ENCODE results near the gene IPO13.

- TF ChIP-seq, protein P1, sequence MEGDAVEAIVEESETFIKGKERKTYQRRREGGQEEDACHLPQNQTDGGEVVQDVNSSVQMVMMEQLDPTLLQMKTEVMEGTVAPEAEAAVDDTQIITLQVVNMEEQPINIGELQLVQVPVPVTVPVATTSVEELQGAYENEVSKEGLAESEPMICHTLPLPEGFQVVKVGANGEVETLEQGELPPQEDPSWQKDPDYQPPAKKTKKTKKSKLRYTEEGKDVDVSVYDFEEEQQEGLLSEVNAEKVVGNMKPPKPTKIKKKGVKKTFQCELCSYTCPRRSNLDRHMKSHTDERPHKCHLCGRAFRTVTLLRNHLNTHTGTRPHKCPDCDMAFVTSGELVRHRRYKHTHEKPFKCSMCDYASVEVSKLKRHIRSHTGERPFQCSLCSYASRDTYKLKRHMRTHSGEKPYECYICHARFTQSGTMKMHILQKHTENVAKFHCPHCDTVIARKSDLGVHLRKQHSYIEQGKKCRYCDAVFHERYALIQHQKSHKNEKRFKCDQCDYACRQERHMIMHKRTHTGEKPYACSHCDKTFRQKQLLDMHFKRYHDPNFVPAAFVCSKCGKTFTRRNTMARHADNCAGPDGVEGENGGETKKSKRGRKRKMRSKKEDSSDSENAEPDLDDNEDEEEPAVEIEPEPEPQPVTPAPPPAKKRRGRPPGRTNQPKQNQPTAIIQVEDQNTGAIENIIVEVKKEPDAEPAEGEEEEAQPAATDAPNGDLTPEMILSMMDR (IDR thresholded peaks at IDR 0.05) = no peak
- no peak for TF ChIP-seq POLR2A (IDR thresholded peaks at IDR 0.05)
Observed at GRCh38 chr1:43994794-43995790, 48.3 kb downstream of the IPO13 start.
